Heart left ventricle (tissue), 16 donors: Measurements from ENCODE around the gene TUSC2. TPM values are rescaled to one million over a fixed set of nuclear protein-coding genes. Genes with fewer than 3 reads are reported as not detected.

ENCODE experiments used
- ATAC-seq, 4 donors: fragments of 200-7000 bp; cut with Tn5 transposase; one replicate each; pipeline ENCODE4 v1.9.1; 2020 to 2022; ENCODE audit warnings: moderate library complexity in 4 of 4, mild to moderate bottlenecking in 3 of 4, moderate number of reproducible peaks in 1 of 4
- DNase-seq, 5 donors: peaks; one replicate each; pipeline ENCODE4 v3.0.0-alpha.2; 2020
- H3K27ac ChIP-seq, 12 donors: fragments of 200-600 bp; sonication (generic) in 4 of 12; one replicate each; pipeline versions ENCODE4 v1.5.0 to v1.8.0; 2016 to 2022; ENCODE audit warnings: mild to moderate bottlenecking in 2 of 12
- H3K27me3 ChIP-seq, 9 donors: fragments of 200-600 bp; sonication (generic) in 2 of 9; one replicate each; pipeline versions ENCODE4 v1.5.1 to v1.8.0; 2016 to 2022; ENCODE audit warnings: mild to moderate bottlenecking in 3 of 9
- H3K36me3 ChIP-seq, 9 donors: fragments of 200-600 bp; sonication (generic) in 2 of 9; one replicate each; pipeline versions ENCODE4 v1.5.0 to v1.8.0; 2018 to 2022; ENCODE audit warnings: mild to moderate bottlenecking in 2 of 9
- H3K4me1 ChIP-seq, 12 donors: fragments of 200-600 bp; sonication (generic) in 4 of 12; one replicate each; pipeline versions ENCODE4 v1.5.0 to v1.8.0; 2016 to 2022; ENCODE audit warnings: mild to moderate bottlenecking in 3 of 12
- H3K4me3 ChIP-seq, 12 donors: fragments of 200-600 bp; sonication (generic) in 4 of 12; one replicate each; pipeline versions ENCODE4 v1.5.0 to v1.8.0; 2017 to 2022; ENCODE audit warnings: mild to moderate bottlenecking in 9 of 12, moderate library complexity in 4 of 12
- H3K9me3 ChIP-seq, 12 donors: fragments of 200-600 bp; sonication (generic) in 4 of 12; one replicate each; pipeline versions ENCODE4 v1.5.0 to v1.8.0; 2016 to 2022; ENCODE audit warnings: mild to moderate bottlenecking in 1 of 12
- POLR2A ChIP-seq, 2 donors: fragments of 450-650 bp; IDR thresholded peaks; one replicate each; pipeline ENCODE4 v1.6.1; 2017; ENCODE audit warnings: antibody characterized with exemption in 2 of 2, mild to moderate bottlenecking in 2 of 2, moderate library complexity in 2 of 2
- WGBS, 4 donors: extraction: QIAGEN DNeasy Blood & Tissue Kit in 2 of 4; methylation state at CpG; one replicate each; pipeline versions ENCODE4 v1.1.5 to v1.1.7; 2013 to 2018; 5-methylcytosine and 5-hydroxymethylcytosine counted together
- intact Hi-C, 10 donors: fragments of 100-400 bp; cut with DNase I; formaldehyde crosslinking; loops; one replicate each; pipeline versions ENCODE4 v1.11.1 to v1.14.2; 2022
- polyA plus RNA-seq, 2 donors: library from polyadenylated mRNA; stranded (reverse); fragments of 200-250 nt; gene quantifications; one replicate each; pipeline ENCODE4 v1.2.3, GENCODE V29; 2013
- total RNA-seq, 9 donors: library from RNA; depleted of rRNA in 2 of 9; stranded (reverse); fragments of >200 nt in 2 of 9; fragmentation: NEBNext Ultra II Directional in 3 of 9; extraction: Animal tissue kit (Norgen Biotek cat#: 25700) in 3 of 9; gene quantifications; one replicate each; pipeline versions ENCODE4 v1.1.0 to v1.2.4, GENCODE V29; 2016 to 2023
- TF ChIP-seq, protein P1 (sequence below), 12 donors: fragments of 200-600 bp; sonication (generic) in 4 of 12; IDR thresholded peaks; one replicate each; pipeline versions ENCODE4 v1.5.0 to v1.8.0; 2018 to 2022; ENCODE audit warnings: antibody characterized with exemption in 12 of 12, mild to moderate bottlenecking in 5 of 12
- donor health status: ischemic (EF 13 %, LVEDD 7.1; RV severe dilation, severe dysfunction).
- donor health status: healthy with polysubstance abuse.
- donor health status: DM: no; HTN: yes; CAD: no.
- donor health status: DM: no; HTN: no; CAD: no.
- donor health status: ischemic (EF 25% LVEDD 6.9; RV normal size, moderate dysfunction).
- donor health status: ischemic (EF 25% LVEDD 5.7; RV mildly dilated, moderate dysfunction).
- donor health status: healthy.
- donor health status: DM: yes; HTN: yes; CAD: no.
- donor health status: ischemic (EF 35%, LVEDD 5.7; RV mildly dilated, moderate dysfunction).
- donor health status: nonischemic (EF 11% LVEDD 7.7; RV severe dilation, severe dysfunction).
- donor health status: DM: yes; HTN: yes; CAD: no.
- donor health status: PGD.
- donor health status: ischemic (EF 29% LVEDD 5.4; RV normal size, mild dysfunction).
- donor health status: nonischemic (EF 23%, LVEDD 6.1; RV moderate dilation, normal function).

The TUSC2 gene
- total and polyA plus RNA-seq, 11 donors: 24.5 to 68.1 (median 29.0) TPM

GRCh38 chr3:50323614-50324199 lies 4.3 kb downstream of the TUSC2 start:
- peaks cover 5 to 80% (median 57%) of the 10 kb centered on the region in 12 donors for H3K4me1 ChIP-seq
- H3K4me3 ChIP-seq: peak overlapping the region in 10 of 12 donors; percentile 27 to 97 (median 90)
- TF ChIP-seq POLR2A (IDR thresholded peaks at IDR 0.05): no peak
- TF ChIP-seq, protein P1, sequence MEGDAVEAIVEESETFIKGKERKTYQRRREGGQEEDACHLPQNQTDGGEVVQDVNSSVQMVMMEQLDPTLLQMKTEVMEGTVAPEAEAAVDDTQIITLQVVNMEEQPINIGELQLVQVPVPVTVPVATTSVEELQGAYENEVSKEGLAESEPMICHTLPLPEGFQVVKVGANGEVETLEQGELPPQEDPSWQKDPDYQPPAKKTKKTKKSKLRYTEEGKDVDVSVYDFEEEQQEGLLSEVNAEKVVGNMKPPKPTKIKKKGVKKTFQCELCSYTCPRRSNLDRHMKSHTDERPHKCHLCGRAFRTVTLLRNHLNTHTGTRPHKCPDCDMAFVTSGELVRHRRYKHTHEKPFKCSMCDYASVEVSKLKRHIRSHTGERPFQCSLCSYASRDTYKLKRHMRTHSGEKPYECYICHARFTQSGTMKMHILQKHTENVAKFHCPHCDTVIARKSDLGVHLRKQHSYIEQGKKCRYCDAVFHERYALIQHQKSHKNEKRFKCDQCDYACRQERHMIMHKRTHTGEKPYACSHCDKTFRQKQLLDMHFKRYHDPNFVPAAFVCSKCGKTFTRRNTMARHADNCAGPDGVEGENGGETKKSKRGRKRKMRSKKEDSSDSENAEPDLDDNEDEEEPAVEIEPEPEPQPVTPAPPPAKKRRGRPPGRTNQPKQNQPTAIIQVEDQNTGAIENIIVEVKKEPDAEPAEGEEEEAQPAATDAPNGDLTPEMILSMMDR (IDR thresholded peaks at IDR 0.05): peak in 4 of 12 donors; percentile 6 to 17 (median 10)
- no peaks in the 10 kb centered on the region for H3K27me3 ChIP-seq
- peak; percentile 6 to 62 (median 32) for ATAC-seq
- intact Hi-C loops: loop anchor here in 9 of 10 donors (1.0 to 10.0 kb wide), 9 partner anchors 20 to 131 kb away; partner anchors contain the start of genes GNAI2 (in 3 of the 9), LSMEM2 (in 2 of the 9), GNAT1 (in 1 of the 9) and HYAL1 (in 1 of the 9)
- peak; percentile 82 to 89 (median 84) for DNase-seq
- peak overlapping the region; percentile 93 to 99 (median 98) for H3K27ac ChIP-seq
- WGBS, 4 donors: 40 to 56% (median 43%) methylated on average over 4 to 5 of the region's 5 CpGs
- H3K36me3 ChIP-seq: peaks cover 0 to 33% (median 26%) of the 10 kb centered on the region in 9 donors
- H3K9me3 ChIP-seq: no peaks in the 10 kb centered on the region

DNA sequence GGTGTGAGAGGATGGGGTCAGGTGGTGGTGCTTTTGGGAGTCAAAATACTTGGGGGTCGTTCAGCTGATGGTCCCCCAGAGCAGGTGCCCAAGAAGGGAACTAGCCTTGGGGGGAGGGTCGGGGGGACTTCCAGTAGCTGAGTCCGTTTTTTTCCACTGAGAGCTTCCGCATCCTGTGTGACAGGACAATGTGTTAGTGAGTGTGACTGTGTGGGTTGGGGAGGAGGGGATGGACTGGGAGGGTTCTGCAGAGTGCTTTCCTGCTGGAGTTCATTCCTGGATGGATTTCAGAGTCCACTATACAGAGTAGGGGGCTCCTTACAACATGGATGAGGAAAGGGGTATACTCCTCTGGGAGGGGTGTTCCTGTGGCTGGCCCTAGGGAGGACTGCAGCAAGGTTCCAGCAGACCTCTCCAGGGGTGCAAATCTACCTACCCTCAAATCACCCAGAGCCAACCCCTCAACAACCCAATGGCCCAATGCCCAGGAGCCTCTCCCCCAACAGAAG lies 4.9 kb downstream of the TUSC2 start:
- no peaks in the 10 kb centered on the region for H3K27me3 ChIP-seq
- peaks cover 5 to 80% (median 58%) of the 10 kb centered on the region in 12 donors for H3K4me1 ChIP-seq
- peak overlapping the region; percentile 93 to 99 (median 98) for H3K27ac ChIP-seq
- ATAC-seq: peak; percentile 1 to 52 (median 13)
- 36 to 48% (median 39%) methylated on average over 4 of the region's 4 CpGs for WGBS, 4 donors
- peak in 4 of 5 donors; percentile 57 to 79 (median 76) for DNase-seq
- peak overlapping the region in 10 of 12 donors; percentile 70 to 97 (median 90) for H3K4me3 ChIP-seq
- intact Hi-C loops: loop anchor here in 7 of 10 donors (1.0 to 10.0 kb wide), 7 partner anchors 20 to 131 kb away; partner anchors contain the start of genes GNAI2 (in 3 of the 7), LSMEM2 (in 2 of the 7), GNAT1 (in 1 of the 7) and HYAL1 (in 1 of the 7)
- TF ChIP-seq, protein P1 (IDR thresholded peaks at IDR 0.05): no peak
- no peak for TF ChIP-seq POLR2A (IDR thresholded peaks at IDR 0.05)
- no peaks in the 10 kb centered on the region for H3K9me3 ChIP-seq
- H3K36me3 ChIP-seq: peaks cover 0 to 39% (median 32%) of the 10 kb centered on the region in 9 donors

DNA sequence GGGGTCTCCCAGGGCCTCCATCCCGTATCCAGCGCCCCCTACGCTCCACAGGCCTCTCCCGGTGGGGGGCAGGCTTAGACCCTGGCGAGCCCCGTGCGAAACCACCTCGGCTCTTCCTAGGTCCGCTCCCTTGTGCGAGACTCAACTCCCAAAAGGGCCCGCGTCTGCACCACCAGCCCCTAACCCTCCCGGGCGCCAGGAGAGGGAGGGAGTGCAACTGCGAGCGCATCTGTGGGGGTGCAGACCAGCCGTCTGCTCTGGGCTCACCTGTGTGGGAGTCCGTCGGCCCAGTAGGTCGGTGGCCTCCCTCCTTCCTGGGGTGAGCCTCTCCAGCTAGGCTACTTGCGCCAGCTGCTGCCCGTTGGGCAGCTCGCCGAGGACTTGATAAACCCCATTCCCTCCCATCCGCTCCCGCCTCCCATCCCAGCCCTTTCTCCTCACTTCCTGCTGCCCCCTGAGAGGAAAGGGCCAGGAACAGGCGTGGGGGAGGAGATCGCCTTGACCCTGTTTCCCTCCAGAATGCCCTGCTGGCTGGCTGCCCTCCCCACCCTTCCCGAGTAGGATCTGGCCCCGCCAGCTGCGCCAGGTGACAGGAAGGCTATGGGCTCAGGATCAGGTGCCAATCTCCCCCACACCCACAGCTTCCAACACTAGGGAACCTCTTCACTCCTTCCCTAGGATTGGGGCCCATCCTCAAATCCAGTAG lies 5.5 kb downstream of the TUSC2 start, which contains the start of gene HYAL2:
TSS of gene HYAL2 (minus strand) at position 360 of the 706 bp plus-strand sequence. CDS start 2,256 bp downstream, outside the sequence.
- 30 to 47% (median 42%) methylated on average over 13 to 31 of the region's 31 CpGs for WGBS, 4 donors
- intact Hi-C loops: loop anchor here in 8 of 10 donors (1.0 to 10.0 kb wide), 8 partner anchors 19 to 130 kb away; partner anchors contain the start of genes GNAI2 (in 3 of the 8), LSMEM2 (in 2 of the 8), GNAT1 (in 1 of the 8) and HYAL1 (in 1 of the 8)
- Histone ChIP-seq H3K36me3 (peaks cover 0 to 45% (median 38%) of the 10 kb centered on the region in 9 donors), H3K9me3 (no peaks in the 10 kb centered on the region), H3K27ac (peak within 1 kb of the TSS; percentile 93 to 99 (median 98)), H3K27me3 (no peaks in the 10 kb centered on the region), H3K4me1 (peaks cover 7 to 84% (median 62%) of the 10 kb centered on the region in 12 donors), H3K4me3 (peak within 1 kb of the TSS; percentile 62 to 97 (median 88))
- ATAC-seq (peak; percentile 6 to 52 (median 12)), DNase-seq (peak; percentile 79 to 88 (median 85))
- peak in 1 of 2 donors; percentile 46 for TF ChIP-seq POLR2A (IDR thresholded peaks at IDR 0.05)
- TF ChIP-seq, protein P1 (IDR thresholded peaks at IDR 0.05): no peak
